Superior temporal gyrus (tissue), 1 donor: ENCODE results near the gene LRRC4C.

ENCODE experiments used
- DNase-seq: peaks from one replicate; pipeline ENCODE4 v3.0.0-alpha.2; 2016; ENCODE audit errors: extremely low spot score

The LRRC4C gene

GRCh38 chr11:40380835-40381234 is 1078.6 kb downstream of the LRRC4C start:
- no peak for DNase-seq

DNA sequence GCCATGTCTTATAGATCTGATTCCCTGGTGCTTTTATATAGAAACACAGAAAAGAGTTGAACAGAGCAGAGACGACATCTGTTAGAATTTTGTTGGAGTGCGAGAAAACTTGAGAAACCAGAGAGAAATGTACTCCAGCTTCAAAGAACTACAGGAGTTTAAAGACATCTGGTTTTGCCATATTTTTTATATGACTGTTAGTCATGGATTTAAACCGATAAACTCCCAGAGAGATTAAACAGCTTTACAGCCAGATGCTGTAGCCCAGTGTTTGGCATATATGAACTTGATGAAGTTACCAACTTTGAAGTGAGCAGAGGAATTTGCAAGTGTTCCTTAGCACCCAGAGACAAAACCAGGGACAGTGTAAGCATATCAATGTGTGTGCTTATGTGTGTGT is 1083.1 kb downstream of the LRRC4C start:
- no peak for DNase-seq

GRCh38 chr11:40370821-40371616 is 1088.4 kb downstream of the LRRC4C start:
- DNase-seq, result no peak

- no peak for DNase-seq
These were observed 1099.2 kb downstream of the LRRC4C start for GRCh38 chr11:40360206-40360798.

DNA sequence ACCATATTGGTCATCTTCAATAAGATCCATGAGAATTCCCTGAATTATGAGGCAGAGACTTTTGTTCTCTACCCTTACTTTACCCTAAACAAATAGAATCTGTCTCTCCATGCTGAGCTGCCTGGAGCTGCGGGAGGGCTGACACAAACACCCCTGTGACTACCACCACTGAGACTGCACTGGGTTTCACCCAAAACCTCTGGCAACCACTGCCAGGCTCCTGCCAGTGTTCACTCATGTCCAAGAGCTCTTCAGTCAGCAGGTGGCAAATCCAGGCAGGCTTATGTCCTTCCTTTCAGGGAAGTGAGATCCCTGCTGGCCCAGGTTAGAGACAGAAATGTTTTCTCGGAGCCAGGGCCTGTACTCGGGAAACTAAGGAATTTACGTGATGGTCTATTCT is 1105.3 kb downstream of the LRRC4C start:
- DNase-seq, result no peak

GRCh38 chr11:40340911-40341310 is 1118.5 kb downstream of the LRRC4C start:
- DNase-seq, result no peak

DNA sequence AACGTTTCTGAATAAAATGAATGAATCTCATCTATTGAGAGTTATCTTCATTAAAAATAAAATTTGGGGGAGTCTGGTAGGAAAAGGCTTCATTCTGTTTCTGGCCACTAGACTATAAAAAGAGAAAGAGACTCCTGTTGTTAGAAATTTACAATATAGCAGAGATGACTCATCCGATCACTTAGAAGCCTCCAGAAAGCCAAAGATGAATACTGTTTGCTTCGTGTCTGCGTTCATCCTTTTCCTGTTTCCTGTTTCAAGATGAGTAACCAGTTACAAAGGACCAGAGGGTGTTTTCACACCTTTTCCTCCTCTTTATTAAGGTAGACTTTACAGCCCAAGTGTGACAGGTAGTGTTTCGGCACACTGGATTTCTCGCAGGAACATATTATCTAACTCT is 1120.7 kb downstream of the LRRC4C start:
- DNase-seq, result no peak

DNA sequence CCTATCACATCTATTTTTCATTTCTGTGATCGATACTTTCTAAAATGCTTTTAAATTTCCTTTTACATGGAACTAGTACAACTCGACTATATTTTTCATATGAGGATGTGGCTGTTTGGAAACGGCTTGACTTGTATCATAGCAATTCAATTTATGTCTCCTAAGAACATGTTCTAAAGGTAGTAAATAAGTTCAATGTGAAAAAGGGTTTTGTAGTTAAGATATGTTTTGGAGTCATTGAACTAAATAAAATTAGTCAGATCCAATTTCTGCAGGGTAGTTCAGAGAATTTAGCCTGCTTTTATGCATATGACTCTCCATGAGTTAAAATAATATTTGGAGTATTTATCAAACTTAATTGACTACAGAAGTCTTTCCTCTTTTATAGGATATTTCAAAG is 1121.4 kb downstream of the LRRC4C start:
- no peak for DNase-seq

GRCh38 chr11:40337118-40337517 is 1122.3 kb downstream of the LRRC4C start:
- DNase-seq, result no peak

- DNase-seq, result no peak
These were observed 1130.4 kb downstream of the LRRC4C start for GRCh38 chr11:40328890-40329614.

DNA sequence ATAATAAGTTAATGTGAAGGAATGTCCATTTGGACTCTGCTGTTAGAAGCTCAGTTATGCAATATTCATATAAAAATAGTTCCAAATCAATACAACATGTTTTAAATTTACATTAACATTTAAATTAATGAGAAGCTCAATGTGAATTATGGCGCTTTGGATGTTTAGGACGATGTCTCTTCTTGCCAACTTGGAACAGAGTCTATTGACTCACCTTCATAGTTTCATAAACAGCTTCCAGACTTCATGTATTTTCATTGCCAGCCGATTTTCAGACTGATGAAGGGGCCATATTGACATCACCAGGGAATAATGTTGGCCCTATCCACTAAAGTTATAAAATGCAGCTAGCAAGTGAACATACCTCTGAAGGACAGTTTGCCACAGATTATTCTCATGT is 1136.2 kb downstream of the LRRC4C start:
- no peak for DNase-seq

DNA sequence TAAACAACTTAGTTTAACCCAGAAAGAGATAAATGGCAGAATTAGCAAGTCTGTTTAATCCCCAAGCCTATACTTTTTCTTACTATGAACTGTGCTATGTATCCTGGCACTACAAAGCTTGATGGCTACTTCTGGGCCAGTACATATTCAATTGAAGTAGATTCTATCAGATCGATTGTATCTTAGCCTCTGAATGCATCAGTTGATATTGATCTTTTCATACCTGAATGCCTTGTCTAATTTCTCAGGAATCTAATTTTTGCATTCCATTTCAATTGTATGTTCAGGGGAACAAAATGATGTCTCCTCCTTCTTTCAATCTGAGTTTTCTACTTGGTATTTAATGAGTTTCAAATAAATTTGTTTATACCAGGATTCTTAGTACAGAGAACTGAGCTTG is 1137.9 kb downstream of the LRRC4C start:
- DNase-seq, result no peak

- DNase-seq, result no peak
These were observed 1143.3 kb downstream of the LRRC4C start for GRCh38 chr11:40316171-40316570.

- no peak for DNase-seq
These were observed 1144.3 kb downstream of the LRRC4C start for GRCh38 chr11:40315122-40315521.

DNA sequence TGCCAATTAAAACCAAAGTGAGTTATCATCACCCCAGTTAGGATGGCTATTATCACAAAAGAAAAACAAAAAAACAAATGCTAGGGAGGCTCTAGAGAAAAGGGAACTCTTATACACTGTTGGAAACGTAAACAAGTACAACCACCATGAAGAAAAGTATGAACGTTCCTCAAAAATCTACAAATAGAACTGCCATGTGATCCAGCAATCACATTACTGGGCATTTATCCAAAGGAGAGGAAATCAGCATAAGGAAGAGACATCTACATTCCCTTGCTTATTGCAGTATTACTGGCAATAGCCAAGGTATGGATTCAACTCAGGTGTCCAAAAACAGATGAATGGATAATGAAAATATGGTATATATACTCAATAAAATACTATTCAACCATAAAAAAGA is 1145.1 kb downstream of the LRRC4C start:
- no peak for DNase-seq

GRCh38 chr11:40306938-40307548 is 1152.4 kb downstream of the LRRC4C start:
- DNase-seq, result peak; percentile 71

GRCh38 chr11:40302669-40303068 is 1156.8 kb downstream of the LRRC4C start:
- DNase-seq, result no peak

- no peak for DNase-seq
These were observed 1164.0 kb downstream of the LRRC4C start for GRCh38 chr11:40295466-40295865.

DNA sequence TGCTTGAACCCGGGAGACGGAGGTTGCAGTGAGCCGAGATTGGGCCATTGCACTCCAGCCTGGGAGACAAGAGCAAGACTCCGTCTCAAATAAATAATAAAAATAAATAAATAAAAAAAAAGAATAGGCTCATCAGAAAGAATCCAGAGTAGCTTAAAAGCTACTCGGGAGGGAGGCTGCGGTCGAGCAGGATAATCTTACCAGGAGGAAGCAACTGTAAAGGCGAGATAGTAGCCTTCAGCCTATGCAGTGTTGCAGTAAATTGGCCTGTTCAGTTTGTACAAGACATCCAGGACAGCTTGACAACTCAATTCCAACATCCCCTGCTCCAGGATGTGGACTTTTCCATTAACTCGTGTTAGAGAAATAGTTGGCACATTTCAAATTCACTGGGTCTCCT is 1164.7 kb downstream of the LRRC4C start:
- no peak for DNase-seq

DNA sequence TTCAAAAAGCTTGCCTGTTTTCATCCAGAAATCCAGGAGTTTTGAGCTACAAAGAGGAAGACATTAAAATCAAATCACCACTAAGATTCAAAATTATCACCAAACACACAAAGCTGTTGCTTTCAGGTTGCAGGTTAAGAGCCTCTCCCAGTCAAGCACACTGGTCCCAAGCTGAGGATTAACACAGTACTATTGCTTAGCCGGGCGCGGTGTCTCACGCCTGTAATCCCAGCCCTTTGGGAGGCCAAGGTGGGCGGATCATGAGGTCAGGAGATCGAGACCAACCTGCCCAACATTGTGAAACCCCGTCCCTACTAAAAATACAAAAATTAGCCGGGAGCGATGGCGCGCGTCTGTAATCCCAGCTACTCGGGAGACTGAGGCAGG is 1165.1 kb downstream of the LRRC4C start:
- DNase-seq, result no peak

GRCh38 chr11:40293655-40294348 is 1165.7 kb downstream of the LRRC4C start:
- peak; percentile 98 for DNase-seq
